GM12872 (cell line): ENCODE data around the gene SLCO4A1.

Experiments
- CTCF ChIP-seq: IDR thresholded peaks from 3 replicates; pipeline ENCODE4 v1.5.1; 2011; ENCODE audit warnings: low read depth, mild to moderate bottlenecking, low read length, moderate library complexity; ENCODE audit not compliant: insufficient read depth

The SLCO4A1 gene

GRCh38 chr20:62614961-62615680 lies 27.2 kb upstream of the SLCO4A1 start:
- TF ChIP-seq CTCF, result no peak

- no peak for TF ChIP-seq CTCF
Observed at GRCh38 chr20:62615750-62616251, 26.5 kb upstream of the SLCO4A1 start.

- peak; percentile 98 for TF ChIP-seq CTCF
Observed at GRCh38 chr20:62616728-62617621, 25.3 kb upstream of the SLCO4A1 start.

GRCh38 chr20:62617711-62618483 lies 24.4 kb upstream of the SLCO4A1 start:
- no peak for TF ChIP-seq CTCF

GRCh38 chr20:62618611-62619529 lies 23.4 kb upstream of the SLCO4A1 start:
- no peak for TF ChIP-seq CTCF

GRCh38 chr20:62620625-62621024 lies 21.7 kb upstream of the SLCO4A1 start:
- no peak for TF ChIP-seq CTCF
